GM19467 (cell line): Measurements from ENCODE around the gene CTSE.

Experiments used
- ATAC-seq: cut with Tn5 transposase; IDR thresholded peaks from one replicate; pipeline ENCODE4 v1.9.1; 2021; ENCODE audit warnings: mild to moderate bottlenecking, moderate library complexity; ENCODE audit not compliant: unreplicated experiment

The CTSE gene

DNA sequence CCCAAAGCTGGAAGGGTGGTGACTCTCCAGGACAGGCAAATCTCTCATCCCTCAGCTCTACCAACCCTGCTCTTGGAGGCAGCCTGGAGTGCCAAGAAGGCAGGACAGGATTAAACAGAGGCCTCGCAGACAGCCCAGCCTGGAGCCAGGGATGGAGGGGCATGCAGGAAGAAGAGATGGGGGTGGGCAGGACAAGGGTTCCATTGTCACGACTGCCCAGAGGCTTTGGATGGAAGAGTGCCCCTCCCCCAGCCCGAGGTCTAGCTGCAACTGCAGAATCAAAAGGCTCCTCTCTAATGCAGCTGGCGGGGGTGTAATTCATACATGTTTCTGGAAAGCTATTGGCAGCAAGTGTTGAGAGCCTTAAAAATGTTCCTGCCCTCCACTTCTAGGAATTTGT is 29.3 kb downstream of the CTSE start:
- no peak for ATAC-seq

DNA sequence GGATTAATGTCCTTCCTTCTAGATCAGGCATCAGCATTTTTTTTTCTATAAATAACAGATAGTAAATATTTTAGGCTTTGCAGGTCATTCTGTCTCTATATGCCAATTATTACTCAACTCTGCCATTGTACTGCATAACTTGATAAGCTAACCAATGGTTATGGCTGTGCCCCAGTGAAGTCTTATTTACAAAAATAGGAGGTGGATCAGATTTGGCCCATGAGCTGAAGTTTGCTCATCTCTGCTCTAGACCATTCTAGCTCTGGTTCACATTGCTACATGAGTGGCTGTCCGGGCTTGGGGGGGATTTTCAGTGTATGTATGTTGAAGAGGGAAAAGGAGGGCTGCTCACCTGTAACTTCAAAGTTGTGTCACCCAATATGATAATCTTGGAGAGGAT is 30.6 kb downstream of the CTSE start:
- no peak for ATAC-seq

DNA sequence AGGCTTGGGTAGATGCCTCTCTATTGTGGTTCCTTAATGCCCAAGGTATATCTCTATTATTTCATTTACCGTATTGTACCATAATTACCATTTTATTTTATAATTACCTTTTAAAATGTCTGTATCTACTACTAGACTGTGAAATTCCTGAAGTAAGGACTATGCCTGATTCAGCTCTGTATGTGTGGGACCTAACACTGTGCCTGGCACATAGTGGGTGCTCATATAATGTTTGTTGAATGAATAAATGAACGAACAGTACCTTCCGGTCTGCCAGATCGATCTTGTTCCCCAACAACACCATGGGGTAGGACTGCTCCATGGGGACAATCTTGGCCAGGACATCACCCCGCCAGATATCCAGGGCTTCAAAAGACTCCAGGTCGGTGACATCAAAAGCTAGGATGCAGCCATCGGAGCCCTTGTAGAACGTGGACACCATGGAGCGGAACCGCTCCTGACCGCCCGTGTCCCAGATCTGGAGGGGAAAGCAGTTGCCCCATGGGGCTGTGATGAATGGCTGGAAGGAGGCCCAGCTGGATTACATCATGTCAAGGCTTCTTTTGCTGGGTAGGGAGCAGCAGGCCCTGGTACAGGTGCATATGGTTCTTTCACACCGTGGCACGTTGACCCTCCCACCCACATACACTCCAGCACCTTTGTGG is 31.3 kb downstream of the CTSE start:
- ATAC-seq: no peak

DNA sequence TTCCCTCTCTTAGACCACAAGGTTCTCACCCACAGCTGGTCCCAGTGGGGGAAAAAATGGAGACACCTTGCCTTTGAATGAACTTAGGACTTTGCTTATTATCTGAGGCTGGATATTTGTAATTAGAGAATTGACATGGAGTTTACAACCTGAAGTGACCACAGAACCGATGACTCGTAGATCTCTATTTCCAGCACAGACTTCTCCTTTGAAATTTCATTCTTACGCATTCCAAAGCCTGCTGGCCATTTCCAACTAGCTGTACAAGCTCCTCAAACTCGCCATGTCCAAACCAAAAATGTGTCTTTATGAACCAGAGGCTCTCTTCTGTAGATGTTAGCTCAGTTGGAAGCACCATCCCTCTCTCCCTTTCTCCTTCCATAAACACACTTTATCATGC is 32.5 kb downstream of the CTSE start:
- no peak for ATAC-seq

DNA sequence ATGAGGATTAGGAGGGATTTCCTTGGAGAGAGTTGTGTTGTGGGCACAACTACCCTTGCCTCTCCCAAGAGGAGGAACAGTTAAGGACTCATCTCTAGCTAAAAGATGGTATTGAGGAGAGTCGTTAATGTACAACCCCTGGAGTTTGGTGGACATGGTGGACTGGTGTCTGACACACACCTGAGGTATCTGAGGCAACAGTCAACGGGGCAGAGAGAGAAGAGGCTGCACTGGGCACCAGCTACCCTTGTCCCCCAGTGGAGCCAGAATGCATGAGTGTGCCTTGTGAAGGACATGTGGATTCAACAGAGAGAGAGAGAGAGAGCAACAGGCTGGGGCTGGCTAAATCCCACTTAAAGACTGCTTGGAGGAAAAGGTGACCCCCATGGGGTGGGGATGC is 33.5 kb downstream of the CTSE start:
- ATAC-seq: no peak

DNA sequence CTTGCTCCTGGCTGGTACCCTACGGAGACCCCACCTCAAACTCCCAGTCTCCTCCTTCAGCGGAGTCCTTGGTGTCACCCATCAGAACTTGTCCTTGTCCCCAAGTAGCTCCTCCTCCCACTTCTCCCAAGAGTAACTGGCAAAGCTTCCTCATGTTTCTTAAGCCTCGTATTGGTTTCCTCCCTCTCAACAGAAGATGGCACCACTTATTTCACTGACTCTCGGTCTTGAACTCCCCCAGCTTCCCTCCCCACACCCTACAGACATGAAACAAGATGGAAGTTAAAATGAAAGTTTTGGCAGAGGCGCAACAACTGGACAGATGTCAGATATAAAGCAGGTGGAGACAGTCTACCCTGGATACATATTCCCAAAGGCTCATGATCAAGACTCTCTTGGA is 33.9 kb downstream of the CTSE start:
- no peak for ATAC-seq

DNA sequence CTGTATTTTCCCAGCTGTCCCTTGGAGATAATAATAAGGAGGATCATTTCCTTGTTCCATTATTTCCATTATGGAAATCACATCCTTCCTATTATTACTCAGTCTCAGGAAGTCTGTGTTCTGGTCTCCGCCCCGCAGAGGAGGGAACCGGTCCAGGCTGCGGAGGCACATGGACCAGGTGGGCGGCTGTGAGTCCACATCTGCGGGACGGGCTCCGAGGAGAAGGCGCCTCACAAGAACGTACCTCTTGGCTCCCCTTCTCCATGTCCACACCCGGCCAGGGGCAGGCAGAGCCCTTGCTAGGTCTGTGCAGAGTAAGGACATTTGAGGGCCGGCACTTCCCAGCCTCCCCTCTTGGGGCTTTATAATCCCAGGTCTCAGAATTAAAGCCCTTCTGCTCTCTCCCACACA is 35.1 kb downstream of the CTSE start:
- ATAC-seq: no peak

DNA sequence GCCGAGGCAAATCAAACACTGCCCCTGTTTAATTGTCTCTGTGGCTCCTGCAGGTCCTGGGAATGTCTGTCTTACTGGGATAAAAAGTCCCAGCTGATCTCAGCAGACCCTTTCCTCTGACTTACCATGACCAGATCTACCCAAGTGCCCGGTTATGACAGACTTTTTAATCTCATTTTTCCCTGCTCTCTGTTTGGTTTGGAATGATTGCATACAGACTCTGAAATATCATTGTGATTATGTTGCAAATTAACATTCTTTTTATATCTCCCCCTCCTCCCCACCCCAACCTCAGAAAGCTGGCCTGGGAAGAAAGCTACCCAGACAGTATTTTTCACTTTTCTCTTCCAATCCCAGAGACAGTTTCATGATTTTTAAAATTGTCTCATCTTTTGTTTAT is 36.8 kb downstream of the CTSE start:
- ATAC-seq: no peak

DNA sequence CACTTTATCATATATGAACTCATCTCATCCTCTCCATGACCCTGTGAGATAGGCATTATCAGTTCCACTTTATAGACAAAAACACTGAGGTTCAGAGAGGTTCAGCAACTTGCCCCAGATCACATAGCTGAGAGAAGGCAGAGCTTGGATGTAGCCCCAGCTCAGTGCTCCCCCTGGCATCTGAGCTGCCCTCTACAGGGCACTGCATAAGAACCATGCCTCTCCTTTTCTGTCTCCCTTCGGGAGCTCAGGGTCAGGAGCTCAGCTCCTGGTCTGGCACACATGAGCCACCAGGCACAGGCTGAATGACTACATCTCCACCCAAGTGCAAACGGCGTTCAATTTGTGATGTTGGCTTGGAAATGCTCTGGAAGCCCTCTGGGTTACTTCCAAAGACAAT is 37.4 kb downstream of the CTSE start:
- no peak for ATAC-seq

DNA sequence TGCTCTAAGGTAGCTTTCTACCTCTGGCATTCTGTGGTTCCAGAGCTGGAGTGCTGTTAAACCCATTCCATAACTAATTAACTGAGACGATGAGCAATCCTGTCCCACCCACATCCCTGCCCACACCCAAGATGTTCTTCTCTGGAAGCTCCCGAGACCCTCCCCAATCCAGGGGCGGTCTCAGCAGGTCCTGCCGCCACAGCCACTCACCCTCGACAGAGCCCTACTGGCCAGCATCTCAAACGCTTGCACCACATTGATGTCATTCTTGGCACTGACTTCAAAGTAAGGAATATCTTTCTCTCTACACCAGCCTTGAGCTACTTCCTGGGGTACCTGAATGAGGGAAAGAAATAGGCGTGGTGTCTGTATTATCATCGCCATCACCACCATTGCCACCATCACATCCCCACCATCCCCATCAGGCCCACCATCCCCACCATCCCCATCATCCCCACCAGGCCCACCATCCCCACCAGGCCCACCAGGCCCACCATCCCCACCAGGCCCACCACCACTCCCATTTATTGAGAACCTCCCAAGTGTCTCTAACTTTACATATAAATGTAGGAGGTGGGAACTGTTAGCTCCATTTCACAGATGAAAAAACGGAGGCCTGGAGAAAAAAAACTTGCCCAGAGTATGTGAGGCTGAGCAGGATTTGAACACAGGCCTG is 38.2 kb downstream of the CTSE start:
- no peak for ATAC-seq

DNA sequence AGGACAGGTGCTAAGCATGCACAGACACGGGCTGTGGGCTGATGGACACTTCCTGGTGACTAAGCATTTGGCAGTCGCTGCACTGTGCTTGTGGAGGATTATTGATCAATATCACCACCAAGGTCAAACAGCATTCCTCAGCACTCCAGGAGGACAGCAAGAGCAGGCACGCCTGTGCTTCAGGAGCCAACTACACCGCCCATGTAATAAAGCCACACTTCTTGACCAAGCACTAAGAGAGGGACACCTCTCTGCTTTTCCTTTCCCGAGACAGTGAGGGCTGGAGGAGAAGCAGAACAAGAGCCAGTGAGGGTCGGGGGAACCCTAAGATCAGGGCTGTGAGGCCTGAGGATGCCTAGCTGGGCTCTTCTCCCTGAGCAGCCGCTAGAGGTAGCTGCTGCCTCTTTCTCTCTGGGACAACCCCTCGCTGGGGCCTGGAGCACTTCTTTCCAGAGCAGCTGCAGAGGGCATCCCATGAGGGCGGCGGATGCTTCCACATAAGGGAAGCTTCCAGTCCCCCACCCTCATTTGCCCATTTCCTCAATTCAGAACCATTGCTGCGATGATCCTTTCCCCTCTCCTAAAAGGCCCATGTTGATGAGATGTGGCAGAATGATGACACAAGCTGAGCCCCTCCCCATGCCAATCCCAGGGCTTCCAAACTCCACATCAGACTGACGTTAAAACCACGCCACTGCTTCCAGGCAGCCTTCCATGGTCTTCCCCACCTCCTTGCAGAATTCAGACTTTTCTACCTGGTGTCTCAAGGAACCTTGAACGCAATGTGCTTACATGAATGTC is 39.6 kb downstream of the CTSE start:
- ATAC-seq: no peak

DNA sequence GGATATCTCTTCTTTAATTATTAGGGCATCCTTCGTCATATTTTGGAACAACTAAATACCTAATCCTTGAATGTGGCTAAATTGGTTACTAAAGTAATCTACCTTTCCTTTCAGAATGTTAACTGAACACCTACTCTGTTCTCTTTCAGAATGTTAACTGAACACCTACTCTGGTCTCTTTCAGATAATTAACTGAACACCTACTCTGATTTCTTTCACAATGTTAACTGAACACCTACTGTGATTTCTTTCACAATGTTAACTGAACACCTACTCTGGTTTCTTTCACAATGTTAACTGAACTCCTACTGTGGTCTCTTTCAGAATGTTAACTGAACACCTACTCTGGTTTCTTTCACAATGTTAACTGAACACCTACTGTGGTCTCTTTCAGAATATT is 42.4 kb downstream of the CTSE start:
- no peak for ATAC-seq

DNA sequence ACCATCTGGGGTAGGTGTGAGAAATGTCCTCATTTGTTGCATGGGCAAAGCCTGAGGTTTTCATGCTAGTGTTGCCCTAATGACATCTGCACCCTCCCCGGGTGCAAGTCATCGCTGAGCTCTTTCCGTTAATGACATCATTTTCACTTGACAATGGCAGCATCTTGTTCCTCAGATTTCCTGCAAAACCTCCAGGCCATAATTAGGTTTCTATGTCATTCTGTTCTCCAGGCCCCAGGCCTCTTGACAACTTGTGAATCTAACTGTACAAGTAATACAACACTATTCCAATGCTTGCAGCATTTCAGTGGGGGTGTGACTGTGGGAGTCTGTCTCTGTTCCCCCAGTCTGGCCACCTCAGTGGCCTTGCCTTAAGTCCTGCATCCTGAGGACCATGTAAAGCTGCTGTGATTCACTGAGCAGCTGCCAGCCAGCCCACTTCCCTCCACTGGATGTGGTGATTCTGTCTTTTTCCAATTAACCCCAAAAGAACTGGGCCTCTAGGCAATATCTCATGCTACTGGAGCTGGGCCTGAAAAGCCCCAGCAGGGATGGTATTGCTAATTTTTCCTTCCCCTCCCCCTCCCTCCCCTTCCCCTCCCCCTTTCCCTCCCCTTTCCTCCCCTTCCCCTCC is 43.3 kb downstream of the CTSE start:
- no peak for ATAC-seq

DNA sequence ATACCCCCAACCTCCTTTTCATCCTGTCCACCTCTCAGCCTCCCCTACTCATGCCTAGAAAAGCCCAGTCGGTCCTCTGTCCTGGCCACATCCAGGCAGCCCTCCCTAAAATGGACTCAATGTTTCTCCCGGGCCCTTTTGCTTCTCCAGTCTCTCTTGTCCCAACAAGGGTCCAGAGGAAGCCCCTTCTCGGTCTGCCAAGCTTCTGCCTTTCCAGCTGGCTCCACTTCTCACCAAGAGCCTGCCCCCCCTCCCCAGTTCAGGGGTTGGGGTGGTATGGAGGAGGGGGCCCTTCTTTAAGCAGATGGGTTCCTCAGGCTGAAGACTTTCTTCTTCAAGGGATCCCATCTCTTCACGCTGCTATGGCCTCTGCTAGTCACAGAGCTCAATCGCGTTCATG is 44.4 kb downstream of the CTSE start:
- ATAC-seq: no peak

DNA sequence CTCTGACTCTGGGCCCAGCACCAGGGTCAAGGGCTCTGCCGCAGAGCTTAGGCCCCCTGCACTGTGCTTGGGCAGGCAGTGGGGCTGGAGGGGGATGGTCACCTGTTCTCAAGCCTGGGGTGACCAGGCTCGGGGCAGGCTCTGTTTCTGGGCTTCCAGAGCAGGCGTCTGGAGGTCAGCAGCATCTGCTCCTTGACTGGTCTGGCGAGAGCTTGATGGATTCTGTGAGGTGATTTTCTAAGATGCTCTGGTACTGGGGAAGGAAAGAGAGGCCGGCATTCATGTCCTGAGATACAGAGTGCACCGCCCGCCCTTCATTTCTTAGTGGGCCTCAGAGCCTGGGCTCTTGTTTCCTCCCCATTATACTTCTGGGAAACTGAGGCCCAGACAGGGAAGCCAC is 45.0 kb downstream of the CTSE start:
- no peak for ATAC-seq

DNA sequence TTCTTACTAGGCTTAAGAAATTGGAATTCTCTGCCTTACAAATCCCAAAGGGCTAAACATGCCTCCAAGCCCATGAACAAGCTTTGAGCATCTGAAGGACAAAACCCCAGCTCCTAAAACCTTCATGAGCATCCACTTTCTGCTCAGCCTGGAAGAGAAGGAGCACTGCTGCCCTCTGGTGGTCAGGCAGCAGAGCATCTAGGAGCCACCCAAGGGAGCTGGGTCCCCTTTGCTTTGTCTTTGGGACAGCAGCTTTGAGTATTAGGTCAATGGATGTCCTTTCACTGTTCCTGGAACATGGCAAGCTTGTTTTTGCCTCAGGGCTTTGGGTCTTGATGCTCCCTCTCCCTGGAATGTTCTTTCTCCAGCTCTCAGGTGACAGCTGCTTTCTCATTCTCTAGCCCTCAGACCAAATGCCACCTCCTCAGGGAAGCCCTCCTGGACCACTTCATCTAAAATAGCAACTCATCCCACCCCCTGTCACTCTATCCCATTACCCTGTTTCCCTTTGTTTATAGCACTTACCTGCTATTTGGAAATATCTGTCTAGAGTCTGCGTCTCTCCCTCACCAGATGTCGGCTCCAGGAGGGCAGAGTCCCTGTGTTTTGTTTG is 46.2 kb downstream of the CTSE start:
- no peak for ATAC-seq

DNA sequence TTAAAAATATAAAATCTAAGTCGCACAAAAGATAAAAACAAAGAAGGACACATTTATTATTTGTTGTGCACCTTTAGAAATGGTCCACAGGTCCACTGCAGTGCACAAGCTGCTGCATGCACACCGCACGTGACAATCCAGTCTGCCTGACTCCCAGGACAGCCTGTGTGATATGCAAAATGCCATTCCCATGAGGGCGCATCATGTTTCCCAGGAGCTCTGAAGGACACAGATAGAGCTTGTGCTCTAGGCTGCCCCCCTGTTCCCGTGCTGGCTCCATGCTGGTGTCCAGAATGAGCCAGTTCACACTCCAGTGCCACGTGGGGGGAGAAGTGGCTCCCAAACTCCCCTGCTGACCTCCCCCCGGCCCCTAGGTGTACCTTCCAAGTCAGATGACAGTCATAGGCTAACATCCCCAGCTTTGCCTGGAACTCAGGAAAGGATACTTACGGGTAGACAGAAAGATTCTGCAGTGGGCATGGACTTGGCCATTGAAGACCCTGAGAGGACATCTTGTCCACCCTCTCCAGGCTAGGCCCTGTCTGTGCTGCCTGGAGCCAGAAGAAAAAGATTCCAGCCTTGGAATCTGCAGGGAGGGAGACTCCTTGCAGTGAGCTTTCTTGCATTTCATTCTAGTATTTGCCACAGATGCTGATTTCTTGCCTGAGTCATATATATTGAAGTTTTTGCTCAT is 46.8 kb downstream of the CTSE start:
- ATAC-seq: no peak

DNA sequence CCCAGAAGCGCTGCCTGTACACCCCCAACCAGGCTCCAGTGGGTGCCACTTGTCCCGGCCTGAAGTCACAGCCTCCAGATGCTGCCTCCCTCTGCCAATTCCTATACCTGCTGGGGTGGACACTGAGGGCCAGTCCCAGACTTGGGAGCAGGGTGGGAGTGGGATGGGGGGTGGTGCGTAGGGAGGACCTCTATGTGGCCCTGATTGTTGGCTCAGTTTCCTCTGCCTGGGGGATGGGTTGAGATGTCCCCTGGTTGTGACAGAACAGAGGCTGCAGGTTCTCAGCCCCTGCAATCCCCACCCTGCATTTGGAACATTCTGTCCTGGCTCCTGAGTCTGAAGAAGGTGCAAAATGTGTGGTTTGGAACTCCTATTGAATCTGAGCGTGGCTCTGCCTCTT is 47.7 kb downstream of the CTSE start:
- no peak for ATAC-seq

DNA sequence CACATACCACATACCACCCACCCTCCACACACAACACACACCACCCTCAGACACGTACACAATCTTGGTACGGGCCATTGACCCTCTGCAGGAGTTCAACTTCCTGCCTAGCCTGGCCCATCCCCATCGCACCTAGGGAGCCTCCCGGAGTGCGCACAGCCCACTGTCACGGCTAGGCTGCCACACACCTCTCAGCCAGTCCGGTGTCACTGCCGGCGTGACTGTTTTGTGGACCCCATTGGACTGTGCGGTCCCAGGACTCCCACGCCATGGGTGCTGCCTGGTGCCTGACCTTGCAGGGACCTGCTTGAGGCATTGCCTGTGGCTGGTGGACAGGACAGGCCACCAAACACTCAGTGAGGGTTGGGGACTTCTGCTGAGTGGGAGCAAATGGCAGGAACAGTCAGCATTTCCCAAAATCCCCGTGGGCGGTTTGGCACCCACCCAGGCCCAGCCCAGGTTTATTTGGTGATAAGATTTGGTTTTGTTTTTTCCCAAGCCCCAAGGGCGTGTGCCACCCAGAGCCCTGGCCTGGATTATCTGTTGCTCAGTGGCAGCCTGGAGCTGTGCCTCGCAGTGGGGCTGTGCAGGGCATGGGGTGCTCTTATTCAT is 48.2 kb downstream of the CTSE start:
- no peak for ATAC-seq

DNA sequence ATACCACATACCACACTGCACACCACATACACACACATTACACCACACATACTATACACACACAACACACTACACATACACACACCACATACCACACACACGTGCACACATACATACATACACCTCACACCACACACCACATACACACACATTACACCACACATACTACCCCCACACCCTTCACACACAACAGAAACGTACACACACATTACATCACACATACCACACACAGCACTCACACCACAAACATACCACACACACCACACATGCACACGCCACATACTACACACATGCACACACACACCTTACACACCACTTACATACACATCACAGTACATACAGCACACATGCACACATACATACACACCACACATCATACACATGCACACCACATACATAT is 49.0 kb downstream of the CTSE start:
- no peak for ATAC-seq
